Endothelial cell of umbilical vein (primary cell): ENCODE measurements around the gene TMEM51. TPM values are rescaled to one million over a fixed set of nuclear protein-coding genes. Genes with fewer than 3 reads are reported as not detected.
"Not testable (repeated sequence)": the region's sequence is repeated elsewhere in the genome, so short reads cannot be mapped to it uniquely, and the experiment has no call there.

ENCODE experiments used
- BruUV-seq: library from RNA; stranded (reverse); fragments of 400-500 nt; replicated peaks from 2 replicates; lab custom pipeline; 2021; lab: Mats Ljungman, UMichigan
- CTCF ChIA-PET: fragments of 300-600, 350-600 bp; sonication (Branson Sonifier 250); formaldehyde crosslinking; loops from one replicate; lab custom pipeline; 2021; ENCODE audit warnings: antibody characterized with exemption, inconsistent platforms; lab: Charles Lee
- POLR2A ChIA-PET: fragments of 300-600, 350-600 bp; sonication (Branson Sonifier 250); formaldehyde crosslinking; loops from one replicate; lab custom pipeline; 2021; ENCODE audit warnings: antibody characterized with exemption, inconsistent platforms; lab: Charles Lee
- DNase-seq: peaks from one replicate; pipeline ENCODE4 v3.0.0-alpha.2; 2011; ENCODE audit warnings: low read depth, low spot score
- FAIRE-seq: peaks from 2 replicates; lab custom pipeline; 2011; peaks lifted over from hg19 to GRCh38; lab: Jason Lieb, UNC
- H2AFZ ChIP-seq: 2 replicates; pipeline ENCODE4 v1.6.0; 2012; ENCODE audit warnings: low read depth, low read length, control low read depth, inconsistent platforms
- H3K27ac ChIP-seq: 2 replicates; pipeline ENCODE4 v1.5.1; 2011; ENCODE audit warnings: low read depth, mild to moderate bottlenecking, control low read depth, low read length, moderate library complexity; ENCODE audit not compliant: insufficient read depth
- H3K27me3 ChIP-seq, 2 experiments: 2 replicates each; pipeline versions ENCODE4 v1.6.0 to v1.6.1; 2011; ENCODE audit warnings: low read length in 2 of 2, mixed read lengths in 1 of 2; ENCODE audit not compliant: control insufficient read depth in 2 of 2, insufficient read depth in 2 of 2
- H3K36me3 ChIP-seq, 2 experiments: 2 replicates in 1 of 2; 3 replicates in 1 of 2; pipeline ENCODE4 v1.5.1; 2011; ENCODE audit warnings: low read length in 2 of 2, mild to moderate bottlenecking in 1 of 2, moderate library complexity in 1 of 2; ENCODE audit not compliant: control insufficient read depth in 2 of 2, insufficient read depth in 2 of 2; ENCODE audit errors: extremely low read depth in 1 of 2
- H3K4me1 ChIP-seq: 3 replicates; pipeline ENCODE4 v1.5.1; 2011; ENCODE audit warnings: mild to moderate bottlenecking, low read length; ENCODE audit not compliant: control insufficient read depth, insufficient read depth; ENCODE audit errors: extremely low read depth
- H3K4me2 ChIP-seq: 2 replicates; pipeline ENCODE4 v1.6.1; 2011; ENCODE audit warnings: low read length, control low read depth, mixed read lengths; ENCODE audit not compliant: insufficient read depth
- H3K4me3 ChIP-seq, 3 experiments: fragments of 200-600 bp in 1 of 3; sonication (generic), shearing (Covaris generic) in 1 of 3; replicated peaks in 1 of 3; 2 replicates each; pipeline ENCODE4 v1.5.1; 2011 to 2016; ENCODE audit warnings: control low read depth in 3 of 3, low read length in 3 of 3, mild to moderate bottlenecking in 2 of 3, inconsistent platforms in 1 of 3, low read depth in 1 of 3, moderate library complexity in 1 of 3; ENCODE audit not compliant: insufficient read depth in 1 of 3
- H3K79me2 ChIP-seq: 2 replicates; pipeline ENCODE4 v1.6.0; 2012; ENCODE audit warnings: low read length, inconsistent platforms; ENCODE audit not compliant: control insufficient read depth, insufficient read depth
- H3K9ac ChIP-seq: replicated peaks from 2 replicates; pipeline ENCODE3; 2011; ENCODE audit warnings: low read length, control low read depth; ENCODE audit not compliant: insufficient read depth; ENCODE audit errors: extremely low read depth
- H3K9me1 ChIP-seq: replicated peaks from 3 replicates; pipeline ENCODE4 v1.6.0; 2011; ENCODE audit warnings: mild to moderate bottlenecking, low read length; ENCODE audit not compliant: control insufficient read depth, insufficient read depth; ENCODE audit errors: extremely low read depth
- H3K9me3 ChIP-seq: replicated peaks from 2 replicates; pipeline ENCODE4 v1.5.1; 2012; ENCODE audit warnings: low read length, inconsistent platforms; ENCODE audit not compliant: control insufficient read depth, insufficient read depth
- H4K20me1 ChIP-seq: replicated peaks from 2 replicates; pipeline ENCODE3; 2011; ENCODE audit warnings: mild to moderate bottlenecking, low read length; ENCODE audit not compliant: control insufficient read depth, insufficient read depth; ENCODE audit errors: extremely low read depth
- CTCF ChIP-seq, 2 donors: IDR thresholded peaks; 1 replicate in 1 of 2; 2 replicates in 1 of 2; pipeline ENCODE4 v1.5.1; 2011; ENCODE audit warnings: low read length in 2 of 2, mild to moderate bottlenecking in 2 of 2, moderate library complexity in 2 of 2, control low read depth in 1 of 2, inconsistent platforms in 1 of 2, low read depth in 1 of 2; ENCODE audit not compliant: insufficient read depth in 1 of 2; ENCODE audit errors: extremely low read depth in 1 of 2
- EZH2 ChIP-seq: IDR thresholded peaks from 2 replicates; pipeline ENCODE4 v1.6.1; 2012; ENCODE audit warnings: borderline replicate concordance, low read depth, mild to moderate bottlenecking, moderate library complexity, low read length, inconsistent platforms; ENCODE audit not compliant: severe bottlenecking
- FOS ChIP-seq: IDR thresholded peaks from 2 replicates; pipeline ENCODE4 v1.6.1; 2011; ENCODE audit warnings: mild to moderate bottlenecking, low read length, moderate library complexity, borderline replicate concordance; ENCODE audit not compliant: insufficient read depth
- GATA2 ChIP-seq: IDR thresholded peaks from 2 replicates; pipeline ENCODE4 v1.7.0; 2011; ENCODE audit warnings: low read depth, mild to moderate bottlenecking, moderate library complexity, mixed read lengths, low read length; ENCODE audit not compliant: insufficient read length, insufficient read depth
- MYC ChIP-seq: IDR thresholded peaks from one replicate; pipeline ENCODE4 v1.6.1; 2011; ENCODE audit warnings: mild to moderate bottlenecking, low read depth, low read length
- POLR2A ChIP-seq: IDR thresholded peaks from 2 replicates; pipeline ENCODE4 v1.6.1; 2012; ENCODE audit warnings: low read depth, mild to moderate bottlenecking, control low read depth, low read length
- dilution Hi-C: fragments of 300-500 bp; cut with MboI; formaldehyde crosslinking; loops from one replicate; pipeline ENCODE4 v1.15.0; 2019; ENCODE audit warnings: low sequenced_read_pairs; ENCODE audit not compliant: extremely low pct_ligation_motif_present
- intact Hi-C: fragments of 100-400 bp; cut with micrococcal nuclease; formaldehyde crosslinking; loops from one replicate; pipeline ENCODE4 v1.10.0; 2022
- polyA plus RNA-seq, 4 experiments: library from polyadenylated mRNA; depleted of rRNA in 3 of 4; stranded (reverse) in 3 of 4; unstranded in 1 of 4; fragments of >200 nt; gene quantifications; 2 replicates each; pipeline versions ENCODE4 v1.2.1 to v1.2.3, GENCODE V29; 2011 to 2012; ENCODE audit warnings: missing spikeins in 1 of 4
- total RNA-seq: library from RNA; stranded (reverse); gene quantifications from 2 replicates; pipeline ENCODE4 v1.2.3, GENCODE V29; 2021
- TF ChIP-seq, protein P1 (sequence below): IDR thresholded peaks from 2 replicates; pipeline ENCODE4 v1.6.1; 2011; ENCODE audit not compliant: insufficient read depth, insufficient read length

TMEM51 gene
- total and polyA plus RNA-seq, 2 donors (not counting 3 experiments of a cell fraction or from before 2014, with no cell fraction given), result 13.7 to 13.9 TPM

GRCh38 chr1:15174615-15174983 is 21.1 kb downstream of the TMEM51 start:
- no peak overlapping the region for H3K9ac ChIP-seq
- intact Hi-C loops (no loop called here), dilution Hi-C loops (no loop called here)
- H2AFZ ChIP-seq, result no peak overlapping the region
- BruUV-seq, result no TSS peak
- H3K79me2 ChIP-seq, result peaks cover 3% of the 10 kb centered on the region
- no peaks in the 10 kb centered on the region for H3K9me1 ChIP-seq
- ChIA-PET POLR2A (no interaction called here), CTCF (no interaction called here)
- H4K20me1 ChIP-seq, result no peaks in the 10 kb centered on the region
- H3K9me3 ChIP-seq, result no peaks in the 10 kb centered on the region
- DNase-seq (no peak), FAIRE-seq (no peak)
- no peak overlapping the region for H3K4me3 ChIP-seq
- no peak overlapping the region for H3K27ac ChIP-seq
- H3K4me1 ChIP-seq, result peaks cover 25% of the 10 kb centered on the region
- H3K27me3 ChIP-seq, result no peaks in the 10 kb centered on the region
- H3K36me3 ChIP-seq, result no peaks in the 10 kb centered on the region
- no peak overlapping the region for H3K4me2 ChIP-seq
- TF ChIP-seq EZH2, result no peak
- TF ChIP-seq POLR2A, result no peak
- TF ChIP-seq FOS, result no peak
- no peak for TF ChIP-seq GATA2
- TF ChIP-seq MYC, result no peak
- TF ChIP-seq, protein P1, sequence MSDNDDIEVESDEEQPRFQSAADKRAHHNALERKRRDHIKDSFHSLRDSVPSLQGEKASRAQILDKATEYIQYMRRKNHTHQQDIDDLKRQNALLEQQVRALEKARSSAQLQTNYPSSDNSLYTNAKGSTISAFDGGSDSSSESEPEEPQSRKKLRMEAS, result no peak
- no peak for TF ChIP-seq CTCF (IDR thresholded peaks at IDR 0.05; ENCODE audit: extremely low read depth in 1 of 2, insufficient read depth in 1 of 2, low read depth in 1 of 2, low read length in 2 of 2)

GRCh38 chr1:15175324-15176094 is 22.0 kb downstream of the TMEM51 start:
- H3K36me3 ChIP-seq, intact Hi-C loops, DNase-seq, H3K27ac ChIP-seq, CTCF ChIA-PET, FAIRE-seq, H2AFZ ChIP-seq, POLR2A ChIA-PET, H3K9ac ChIP-seq, H3K9me3 ChIP-seq, BruUV-seq, H3K27me3 ChIP-seq, H3K4me2 ChIP-seq, H4K20me1 ChIP-seq, H3K4me3 ChIP-seq, H3K9me1 ChIP-seq, dilution Hi-C loops, H3K79me2 ChIP-seq: not testable (repeated sequence)
- H3K4me1 ChIP-seq, result peaks cover 32% of the 10 kb centered on the region
